HEK293T (cell line): Measurements from ENCODE around the gene AIFM3.
"Not testable (repeated sequence)": the region's sequence is repeated elsewhere in the genome, so short reads cannot be mapped to it uniquely, and the experiment has no call there.

Experiments
- BHLHE40 ChIP-seq: fragments of 450-650 bp; IDR thresholded peaks from 2 replicates; pipeline ENCODE4 v1.6.1; 2016; ENCODE audit warnings: mild to moderate bottlenecking, moderate library complexity, borderline replicate concordance
- CTBP1 ChIP-seq: fragments of 450-650 bp; IDR thresholded peaks from 2 replicates; pipeline ENCODE4 v1.6.1; 2016; ENCODE audit warnings: borderline replicate concordance
- ELF4 ChIP-seq: fragments of 450-650 bp; IDR thresholded peaks from 2 replicates; pipeline ENCODE4 v1.6.1; 2017; ENCODE audit warnings: antibody characterized with exemption
- FOXA1 ChIP-seq: fragments of 450-650 bp; IDR thresholded peaks from 2 replicates; pipeline ENCODE4 v1.6.1; 2016; ENCODE audit warnings: mild to moderate bottlenecking
- FOXM1 ChIP-seq: fragments of 450-650 bp; IDR thresholded peaks from 2 replicates; pipeline ENCODE4 v1.6.1; 2017; ENCODE audit warnings: mild to moderate bottlenecking, borderline replicate concordance
- LEF1 ChIP-seq: fragments of 450-650 bp; IDR thresholded peaks from 2 replicates; pipeline ENCODE4 v1.6.1; 2017; ENCODE audit warnings: mild to moderate bottlenecking, borderline replicate concordance
- SUZ12 ChIP-seq: fragments of 450-650 bp; IDR thresholded peaks from 2 replicates; pipeline ENCODE4 v1.6.1; 2016; ENCODE audit warnings: mild to moderate bottlenecking
- TARDBP ChIP-seq: fragments of 450-650 bp; IDR thresholded peaks from 2 replicates; pipeline ENCODE4 v1.6.1; 2016
- ZNF384 ChIP-seq: fragments of 450-650 bp; IDR thresholded peaks from 2 replicates; pipeline ENCODE4 v1.6.1; 2016
- TF ChIP-seq, protein P1 (sequence below): fragments of 450-650 bp; IDR thresholded peaks from 2 replicates; pipeline ENCODE4 v1.6.1; 2016

DNA sequence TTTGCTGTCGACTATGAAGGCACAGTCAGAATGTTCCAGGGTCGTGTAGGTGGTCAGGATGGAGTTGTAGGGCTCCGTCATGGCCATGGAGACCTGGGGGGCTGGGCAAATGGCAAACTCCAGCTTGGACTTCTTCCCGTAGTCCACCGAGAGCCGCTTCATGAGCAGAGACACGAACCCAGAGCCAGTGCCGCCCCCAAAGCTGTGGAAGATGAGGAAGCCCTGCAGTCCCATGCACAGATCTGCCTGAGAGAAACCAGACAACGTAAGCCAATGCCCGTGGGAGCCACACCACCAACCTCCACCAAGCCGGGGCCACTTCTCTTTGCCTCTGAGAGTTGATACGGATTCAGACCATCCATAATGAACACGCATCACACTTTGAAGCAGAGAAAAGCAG is 42.2 kb downstream of the AIFM3 start:
- not testable (repeated sequence) for TF ChIP-seq ZNF384, FOXA1, SUZ12, ELF4, BHLHE40, TARDBP, FOXM1, LEF1, CTBP1
- TF ChIP-seq, protein P1, sequence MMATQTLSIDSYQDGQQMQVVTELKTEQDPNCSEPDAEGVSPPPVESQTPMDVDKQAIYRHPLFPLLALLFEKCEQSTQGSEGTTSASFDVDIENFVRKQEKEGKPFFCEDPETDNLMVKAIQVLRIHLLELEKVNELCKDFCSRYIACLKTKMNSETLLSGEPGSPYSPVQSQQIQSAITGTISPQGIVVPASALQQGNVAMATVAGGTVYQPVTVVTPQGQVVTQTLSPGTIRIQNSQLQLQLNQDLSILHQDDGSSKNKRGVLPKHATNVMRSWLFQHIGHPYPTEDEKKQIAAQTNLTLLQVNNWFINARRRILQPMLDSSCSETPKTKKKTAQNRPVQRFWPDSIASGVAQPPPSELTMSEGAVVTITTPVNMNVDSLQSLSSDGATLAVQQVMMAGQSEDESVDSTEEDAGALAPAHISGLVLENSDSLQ: not testable (repeated sequence)
